HG03025 (cell line): ENCODE measurements around the gene VAMP1.
"Not testable (repeated sequence)": the region's sequence is repeated elsewhere in the genome, so short reads cannot be mapped to it uniquely, and the experiment has no call there.

Experiments
- ATAC-seq: cut with Tn5 transposase; IDR thresholded peaks from one replicate; pipeline ENCODE4 v1.9.1; 2021; ENCODE audit warnings: mild to moderate bottlenecking, moderate library complexity; ENCODE audit not compliant: unreplicated experiment, low FRiP score

The VAMP1 gene

GRCh38 chr12:6470375-6471163 lies at the start of gene VAMP1:
Gene VAMP1 (minus strand): TSS chr12:6470677. CDS start chr12:6470531, 146 bp downstream.
- ATAC-seq = peak; percentile 91

GRCh38 chr12:6520186-6520585 lies 49.7 kb upstream of the VAMP1 start:
- no peak for ATAC-seq

GRCh38 chr12:6508087-6508486 lies 37.6 kb upstream of the VAMP1 start:
- ATAC-seq = no peak

- no peak for ATAC-seq
Observed at GRCh38 chr12:6507102-6507998, 36.9 kb upstream of the VAMP1 start.

GRCh38 chr12:6500466-6500865 lies 30.0 kb upstream of the VAMP1 start:
- no peak for ATAC-seq

GRCh38 chr12:6497291-6497690 lies 26.8 kb upstream of the VAMP1 start:
- not testable (repeated sequence) for ATAC-seq

GRCh38 chr12:6494968-6495367 lies 24.5 kb upstream of the VAMP1 start:
- no peak for ATAC-seq

- peak; percentile 19 for ATAC-seq
Observed at GRCh38 chr12:6494258-6494743, 23.8 kb upstream of the VAMP1 start.

- ATAC-seq = peak; percentile 85
Observed at GRCh38 chr12:6493497-6494257, 23.2 kb upstream of the VAMP1 start, which contains the start of gene NCAPD2. Gene NCAPD2 (plus strand): TSS chr12:6494102. CDS start chr12:6495099, 997 bp downstream.

- peak; percentile 67 for ATAC-seq
Observed at GRCh38 chr12:6492838-6493496, 22.5 kb upstream of the VAMP1 start, which contains the start of gene MRPL51. Gene MRPL51 (minus strand): TSS chr12:6493262. CDS start chr12:6493136, 126 bp downstream.

- not testable (repeated sequence) for ATAC-seq
Observed at GRCh38 chr12:6490673-6491072, 20.2 kb upstream of the VAMP1 start.

GRCh38 chr12:6489449-6489848 lies 19.0 kb upstream of the VAMP1 start:
- no peak for ATAC-seq

- no peak for ATAC-seq
Observed at GRCh38 chr12:6488240-6488639, 17.8 kb upstream of the VAMP1 start.

GRCh38 chr12:6478416-6478815 lies 7.9 kb upstream of the VAMP1 start:
- ATAC-seq = no peak

GRCh38 chr12:6477601-6478377 lies 7.3 kb upstream of the VAMP1 start:
- not testable (repeated sequence) for ATAC-seq

GRCh38 chr12:6476489-6476888 lies 6.0 kb upstream of the VAMP1 start:
- ATAC-seq = no peak

GRCh38 chr12:6475233-6475975 lies 4.9 kb upstream of the VAMP1 start:
- not testable (repeated sequence) for ATAC-seq

GRCh38 chr12:6472491-6472890 lies 2.0 kb upstream of the VAMP1 start:
- no peak for ATAC-seq
